ENCODE data around the gene EIF2B2.

- TF ChIP-seq CTCF (IDR thresholded peaks at IDR 0.05) (no peak), POLR2A (IDR thresholded peaks at IDR 0.05) (no peak)
These were observed 14.6 kb upstream of the EIF2B2 start for GRCh38 chr14:74988131-74988530.

Data from uterus (tissue), 2 donors.